GM10266 (cell line): ENCODE results near the gene PYM1.

Experiments
- DNase-seq: peaks from one replicate; pipeline ENCODE4 v3.0.0; 2012; ENCODE audit errors: extremely low spot score
- CTCF ChIP-seq: IDR thresholded peaks from 2 replicates; pipeline ENCODE4 v1.5.1; 2012; ENCODE audit warnings: mild to moderate bottlenecking, low read depth; ENCODE audit not compliant: control insufficient read depth, insufficient read depth; ENCODE audit errors: missing control alignments

PYM1 gene

DNA sequence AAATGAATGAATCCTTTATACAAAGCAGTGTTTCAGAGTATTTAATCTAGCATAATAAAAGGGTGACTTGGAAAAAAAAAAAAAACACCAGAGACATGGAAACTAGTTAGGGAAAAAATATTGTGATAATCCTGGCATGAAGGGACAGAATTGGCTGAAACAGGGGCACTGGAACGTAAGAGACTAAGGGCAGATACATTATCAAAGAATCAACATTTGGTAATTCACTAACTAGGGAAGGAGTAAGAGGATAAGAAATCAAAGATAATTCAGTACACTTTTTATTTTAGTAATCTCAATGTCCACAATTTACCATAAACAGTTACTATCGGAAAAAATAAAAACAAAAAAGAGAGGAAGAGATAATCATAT is 18.2 kb downstream of the PYM1 start:
- no peak for TF ChIP-seq CTCF
- no peak for DNase-seq

DNA sequence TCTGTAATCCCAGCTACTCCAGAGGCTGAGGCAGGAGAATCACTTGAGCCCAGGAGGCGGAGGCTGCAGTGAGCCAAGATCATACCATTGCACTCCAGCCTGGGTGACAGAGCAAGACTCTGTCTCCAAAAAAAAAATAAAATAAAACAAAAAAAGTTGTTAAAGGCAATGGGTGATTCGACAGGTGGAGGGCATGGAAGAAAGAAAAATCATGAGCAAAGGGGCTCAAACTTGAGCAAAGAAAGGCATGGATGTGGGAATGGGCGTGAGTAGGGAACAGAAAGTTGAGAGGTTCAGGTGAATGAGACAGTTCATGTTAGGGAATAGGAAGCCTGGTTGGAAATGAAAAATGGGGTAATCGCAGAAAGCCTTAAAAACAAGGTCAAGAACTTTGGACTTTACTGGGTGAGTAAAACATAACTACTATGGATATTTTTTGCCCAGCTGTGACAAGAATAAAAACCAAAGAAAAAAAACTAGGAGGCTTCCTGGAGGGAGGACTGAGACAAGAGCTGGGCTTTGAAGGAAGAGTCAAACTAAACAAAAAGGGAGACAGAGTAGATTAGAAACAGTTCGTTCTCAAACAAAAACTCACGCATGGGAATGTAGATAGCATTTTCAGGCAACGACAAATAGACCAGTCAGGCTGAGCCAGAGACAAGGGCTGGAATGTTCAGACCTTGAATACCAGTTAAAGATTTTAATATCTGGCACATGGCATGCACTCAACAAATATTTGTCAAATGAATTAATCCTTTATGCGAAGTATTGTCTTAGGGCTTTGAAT is 18.8 kb downstream of the PYM1 start:
- DNase-seq = no peak
- no peak for TF ChIP-seq CTCF

DNA sequence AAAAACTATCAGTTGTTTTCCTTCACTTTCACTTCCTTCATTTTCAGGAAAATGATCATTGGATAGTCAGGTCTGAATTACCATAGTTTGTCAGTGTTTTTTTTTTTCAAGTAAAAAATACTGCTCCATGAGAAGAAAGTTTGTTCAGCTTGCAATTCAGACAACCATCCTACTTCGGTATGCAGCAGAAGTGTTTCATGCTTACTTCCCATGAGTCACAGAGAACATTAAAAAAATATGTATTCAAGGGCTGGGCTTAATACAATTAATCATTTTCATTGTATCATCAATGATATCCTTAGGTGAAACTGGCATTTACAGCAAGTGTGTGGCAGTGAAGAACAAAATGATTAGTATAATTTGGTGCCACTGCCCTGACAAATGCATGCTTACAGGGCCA is 21.6 kb downstream of the PYM1 start:
- no peak for TF ChIP-seq CTCF
- DNase-seq = no peak

DNA sequence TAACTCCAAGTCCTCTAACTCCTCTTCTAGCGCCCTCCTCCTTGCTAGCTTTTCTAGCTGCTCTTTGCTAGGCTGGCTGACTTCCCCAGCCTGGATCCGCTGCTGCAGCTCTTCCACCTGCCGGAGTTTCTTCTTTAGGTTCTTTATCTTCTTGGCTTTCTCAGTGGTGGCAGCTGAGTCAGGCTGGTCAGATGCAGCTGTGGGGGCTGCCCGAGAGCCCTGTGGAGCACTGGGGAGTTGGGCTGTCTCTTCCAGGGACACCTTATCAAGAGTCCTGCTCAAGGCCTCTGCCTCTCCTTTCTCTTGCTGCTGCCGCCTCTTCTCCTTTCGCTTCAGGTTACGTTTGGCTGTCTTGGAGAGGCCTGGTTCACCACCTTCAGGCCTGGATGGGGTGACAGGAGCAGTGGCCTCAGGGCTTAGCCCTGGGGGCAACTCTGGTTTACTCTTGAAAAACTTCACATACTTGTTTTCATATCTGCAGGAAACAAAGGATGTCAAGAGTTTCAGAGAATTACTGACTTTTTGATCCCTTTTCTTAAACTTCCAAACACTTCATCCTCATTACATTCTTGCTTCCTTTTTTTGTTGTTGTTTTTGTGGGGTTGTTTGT is 25.7 kb downstream of the PYM1 start:
- no peak for DNase-seq
- no peak for TF ChIP-seq CTCF

GRCh38 chr12:55899082-55899481 is 28.6 kb downstream of the PYM1 start:
- peak; percentile 3 for TF ChIP-seq CTCF
- DNase-seq = no peak

DNA sequence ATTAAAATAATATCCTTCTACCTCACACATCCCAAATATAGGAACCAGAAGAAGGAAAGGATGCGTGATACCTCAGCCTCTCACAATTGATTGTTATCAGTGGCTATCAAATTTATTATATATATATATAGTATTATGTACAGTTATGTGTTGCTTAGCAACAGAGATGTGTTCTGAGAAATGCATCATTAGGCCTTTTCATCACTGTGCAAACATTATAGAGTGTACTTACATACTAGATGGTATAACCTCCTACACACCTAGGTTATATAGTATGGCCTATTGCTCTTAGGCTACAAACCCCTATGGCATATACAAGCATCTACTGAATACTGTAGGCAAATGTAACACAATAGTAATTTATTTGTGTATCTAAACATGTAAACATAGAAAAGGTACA is 34.0 kb downstream of the PYM1 start:
- no peak for TF ChIP-seq CTCF
- DNase-seq = no peak

DNA sequence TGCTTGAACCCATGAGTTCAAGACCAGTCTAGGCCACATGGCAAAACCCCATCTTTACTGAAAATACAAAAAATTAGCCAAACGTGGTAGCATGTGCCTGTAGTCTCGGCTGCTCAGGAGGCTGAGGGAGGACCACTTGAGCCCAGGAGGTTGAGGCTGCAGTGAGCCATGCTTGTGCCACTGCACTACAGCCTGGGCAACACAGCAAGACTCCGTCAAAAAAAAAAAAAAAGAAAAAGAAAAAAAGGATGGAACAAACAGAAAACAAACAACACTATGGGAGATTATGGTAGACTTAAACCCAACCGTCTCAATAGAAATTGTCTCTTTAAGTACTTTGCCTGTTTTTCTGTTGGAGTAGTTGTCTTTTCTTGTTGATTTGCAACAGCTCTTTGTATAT is 36.4 kb downstream of the PYM1 start:
- TF ChIP-seq CTCF = no peak

More for the DNA sequence above, 36.4 kb downstream of the PYM1 start:
- no peak for DNase-seq
